NCI-H524 treated with DMSO at 0.1 percent for 48 hours (cell line): ENCODE data around the gene IRF4.

Source experiments
- DNase-seq: peaks from one replicate; lab custom pipeline; 2025; lab: John Stamatoyannopoulos, UW

Gene IRF4

DNA sequence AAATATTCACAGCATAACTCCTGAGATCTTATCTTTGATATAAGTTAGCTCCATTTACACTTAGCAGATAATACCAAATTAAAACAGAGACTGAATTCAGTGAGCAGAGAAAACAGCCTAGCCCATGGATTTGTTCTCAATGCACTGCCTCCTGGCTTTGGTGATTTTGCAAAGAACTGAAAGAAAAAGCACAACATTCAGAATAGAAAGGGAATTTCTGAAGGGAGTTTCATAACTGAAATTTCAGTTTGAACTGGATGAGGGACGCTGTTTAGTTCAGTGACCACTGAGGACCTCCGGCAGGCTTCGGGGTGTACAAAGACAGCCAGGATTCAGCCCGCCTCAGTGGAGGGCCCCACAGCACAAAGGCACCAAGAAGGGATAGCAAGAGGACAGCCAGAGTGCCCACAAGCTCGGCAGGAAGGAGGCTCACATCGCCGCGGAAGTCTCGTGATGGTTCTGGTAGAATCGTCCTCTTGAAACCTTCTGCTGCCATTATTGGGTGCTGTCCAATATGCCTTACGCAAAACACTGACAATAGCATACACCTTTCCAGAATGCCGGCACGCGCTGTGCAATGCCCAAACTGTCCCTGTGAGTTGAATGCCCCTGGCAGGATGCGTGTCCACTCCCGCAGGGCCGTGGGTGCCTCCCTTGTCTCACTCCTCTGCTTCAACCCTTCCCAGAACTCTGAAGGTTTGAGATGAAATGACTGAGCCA is 9.7 kb upstream of the IRF4 start:
- no peak for DNase-seq

DNA sequence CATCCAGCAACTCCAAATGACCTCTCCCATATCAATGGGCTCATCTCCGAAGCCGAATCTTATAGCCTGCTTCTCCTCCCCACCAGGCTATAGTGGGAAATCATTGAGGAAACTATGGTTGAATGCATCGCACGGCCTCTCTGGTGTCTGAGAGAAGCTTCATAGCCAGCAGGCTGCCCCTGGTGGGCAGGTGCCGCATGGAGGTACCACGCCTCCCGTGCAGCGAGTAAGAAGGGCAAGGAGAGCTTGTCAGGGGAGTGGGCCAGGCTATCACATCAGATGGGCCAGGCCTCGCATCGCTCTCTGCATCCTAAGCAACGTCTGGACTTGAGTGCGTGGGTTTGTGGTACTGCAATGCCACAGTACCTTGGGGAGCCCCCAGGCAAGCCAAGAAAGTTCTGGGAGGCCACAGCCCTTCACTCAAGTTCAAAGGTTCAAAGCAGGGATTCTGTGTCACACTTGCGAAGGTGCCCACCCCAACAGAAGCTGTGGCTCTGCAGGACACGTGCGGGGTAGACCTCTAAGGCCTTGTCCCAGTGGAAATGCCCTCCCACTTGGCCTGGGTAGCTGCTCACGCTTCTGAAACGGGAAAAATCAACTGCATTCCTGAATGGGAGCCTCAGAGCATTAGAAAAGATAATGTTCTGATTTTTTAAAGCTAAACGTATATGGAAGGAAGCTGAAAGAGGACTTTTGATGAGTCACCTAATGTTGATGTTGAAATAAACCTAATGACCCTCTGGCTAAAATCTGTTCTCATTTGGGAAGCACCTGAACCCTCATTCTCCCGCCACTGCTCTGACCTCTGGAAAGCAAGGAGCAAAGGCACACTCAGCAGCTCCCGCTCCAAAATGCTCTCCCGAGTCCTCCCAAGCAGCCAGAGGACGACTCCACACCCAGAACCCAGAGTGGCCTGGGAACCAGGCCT is 8.4 kb upstream of the IRF4 start:
- DNase-seq: no peak

DNA sequence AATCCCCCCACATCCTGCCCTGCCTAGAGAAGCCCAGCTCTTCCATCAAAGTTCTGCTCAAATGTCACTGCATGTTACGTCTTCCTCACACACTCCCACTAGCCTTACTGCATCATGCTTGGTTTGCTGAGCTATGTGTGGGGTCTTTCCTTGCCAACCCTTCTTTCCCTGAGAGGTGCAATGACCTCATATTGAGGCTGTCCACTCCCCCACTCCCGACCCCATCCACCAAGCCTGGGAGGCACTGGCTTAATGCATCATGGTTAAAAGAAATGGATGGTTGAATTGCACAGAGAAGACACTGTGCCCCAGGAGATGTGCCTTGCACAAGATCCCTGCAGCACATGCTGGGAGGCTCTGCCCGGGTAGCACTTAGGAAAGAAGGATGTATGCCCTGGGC is 7.7 kb upstream of the IRF4 start:
- DNase-seq: no peak

DNA sequence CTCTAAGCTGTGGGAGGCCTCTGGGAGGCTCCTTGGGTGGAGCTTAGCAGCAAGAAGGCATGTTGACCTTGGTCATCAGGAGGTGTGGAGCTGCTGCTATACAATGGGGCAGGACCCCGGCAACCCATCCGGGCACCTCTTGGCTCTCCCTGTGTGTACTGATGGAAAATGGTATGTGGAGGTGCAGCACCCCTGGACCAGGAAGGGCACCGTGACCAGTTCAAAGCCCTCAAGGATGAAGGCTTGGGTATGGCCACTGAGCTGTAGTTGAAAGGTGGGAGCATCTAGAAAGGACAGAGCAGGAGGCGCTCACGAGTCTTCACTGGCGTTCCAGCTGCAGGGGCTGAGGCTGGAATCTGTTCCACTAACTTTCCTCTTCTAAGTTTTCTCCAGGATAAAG is 6.7 kb upstream of the IRF4 start:
- no peak for DNase-seq

DNA sequence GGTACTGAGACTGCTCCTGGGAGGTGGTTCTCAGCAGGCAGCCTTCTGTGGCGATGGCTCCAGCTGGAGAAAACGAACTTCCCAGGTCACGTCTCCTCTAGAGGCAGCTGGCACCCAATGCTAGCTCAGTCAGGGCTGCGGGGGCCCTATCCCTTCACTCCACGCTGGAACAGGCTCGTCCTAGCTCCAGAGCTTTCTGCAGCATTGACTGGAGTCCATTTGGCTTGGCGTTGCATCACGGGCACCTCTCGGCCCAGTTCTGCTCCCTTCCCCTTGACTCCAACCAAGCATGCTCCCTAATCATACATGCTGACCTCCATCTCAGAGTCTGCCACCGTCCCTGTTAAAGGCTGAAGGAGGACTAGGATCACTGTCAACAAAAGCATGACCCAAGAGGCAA is 5.9 kb upstream of the IRF4 start:
- DNase-seq: no peak

DNA sequence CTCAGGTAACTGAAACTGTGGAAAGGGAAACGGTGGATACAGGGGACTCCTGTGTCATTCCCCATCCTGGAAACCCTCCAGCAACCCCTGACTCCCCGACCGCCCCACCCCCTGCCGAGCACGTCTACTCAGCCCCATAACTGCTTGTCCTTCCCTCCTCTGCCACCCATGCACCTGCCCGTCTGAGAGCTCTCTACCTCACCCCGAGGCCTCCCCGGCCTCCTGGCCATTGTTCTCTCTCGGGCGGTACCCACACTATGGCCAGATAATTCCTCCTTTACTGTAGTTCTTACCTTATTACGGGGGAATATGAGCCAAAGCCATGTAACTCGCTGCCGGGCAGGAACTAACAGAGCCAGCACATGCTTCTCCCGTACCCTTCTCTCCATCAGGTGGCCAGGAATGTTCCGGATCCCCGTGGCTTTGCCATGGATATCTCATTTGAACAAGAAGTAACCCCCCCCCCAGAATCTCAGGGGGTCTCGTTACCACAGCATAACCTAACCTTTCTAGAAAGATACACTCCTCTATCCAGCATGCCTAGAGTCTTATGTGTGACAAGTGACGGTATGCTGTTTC is 4.8 kb upstream of the IRF4 start:
- DNase-seq: no peak

DNA sequence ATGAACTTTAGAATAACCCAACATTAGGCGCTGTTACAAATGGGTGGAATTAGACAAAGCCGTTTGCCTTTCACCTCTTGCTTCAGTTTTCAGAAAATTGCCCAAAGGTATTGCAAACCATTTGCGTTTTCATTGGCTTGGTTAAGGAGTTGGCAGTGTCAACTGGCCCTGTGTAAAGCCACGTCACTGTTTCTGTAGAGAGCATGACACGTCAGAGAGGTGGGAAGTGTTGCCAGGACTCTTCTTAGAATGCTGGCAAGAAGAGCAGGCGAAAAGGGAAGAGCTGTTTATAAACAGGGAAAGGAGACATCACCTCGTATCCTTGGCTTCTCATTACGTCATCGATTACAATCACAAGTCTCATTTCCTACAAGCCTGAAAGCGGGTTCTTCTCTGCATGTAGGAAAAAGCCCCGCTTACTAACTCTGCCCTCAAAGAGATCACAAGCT is 4.2 kb upstream of the IRF4 start:
- DNase-seq: no peak

DNA sequence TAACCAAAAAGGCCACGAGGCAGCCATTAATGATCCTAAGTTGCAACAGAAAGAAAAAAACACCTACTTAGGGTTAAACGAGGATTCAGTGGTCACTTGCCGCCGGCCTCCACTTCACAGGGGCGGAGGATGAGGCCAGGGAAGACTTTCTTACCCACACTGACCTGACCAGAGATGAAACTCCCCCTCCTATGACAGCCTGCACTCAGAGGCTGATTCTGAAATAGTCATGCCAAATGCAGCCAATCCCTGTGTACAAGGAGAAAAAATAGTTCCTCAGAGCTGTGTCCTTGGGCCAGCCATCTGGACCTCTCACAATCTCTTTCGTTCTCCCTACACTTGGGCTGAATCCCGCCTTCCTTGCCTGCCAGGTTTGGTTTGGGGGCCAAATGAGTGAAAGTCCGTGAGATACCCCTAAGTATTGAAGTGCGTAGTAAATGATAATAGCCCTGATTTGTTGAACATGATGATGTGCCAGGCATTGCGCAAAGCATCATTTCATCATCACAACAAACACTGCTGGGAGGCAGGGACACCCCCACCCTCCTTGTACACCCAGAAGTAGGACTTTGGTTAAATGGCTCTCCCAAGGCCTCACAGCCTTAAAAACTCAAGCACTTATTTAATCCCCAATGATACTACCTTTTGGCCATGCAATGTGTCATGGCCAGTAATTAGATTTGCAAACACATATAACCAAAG is 3.2 kb upstream of the IRF4 start:
- DNase-seq: no peak

DNA sequence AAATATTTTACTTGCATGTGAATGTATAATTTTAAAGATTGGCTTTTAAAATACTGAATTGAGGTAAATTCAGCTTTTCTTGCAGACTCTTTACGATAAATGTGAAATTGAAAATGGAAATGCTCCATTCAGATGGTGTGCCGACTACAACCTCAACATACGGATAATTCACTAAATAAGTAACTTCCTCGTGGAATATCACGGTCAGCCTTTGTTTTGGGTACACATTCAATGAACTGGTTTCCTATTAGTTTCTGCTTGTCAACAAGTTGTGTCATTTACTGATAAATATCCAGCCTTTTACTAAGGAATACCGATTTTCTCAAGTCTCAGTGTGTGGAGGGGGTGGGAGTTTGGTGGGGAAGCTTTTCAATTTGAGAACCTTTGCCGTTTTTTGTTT is 2.4 kb upstream of the IRF4 start:
- DNase-seq: no peak

DNA sequence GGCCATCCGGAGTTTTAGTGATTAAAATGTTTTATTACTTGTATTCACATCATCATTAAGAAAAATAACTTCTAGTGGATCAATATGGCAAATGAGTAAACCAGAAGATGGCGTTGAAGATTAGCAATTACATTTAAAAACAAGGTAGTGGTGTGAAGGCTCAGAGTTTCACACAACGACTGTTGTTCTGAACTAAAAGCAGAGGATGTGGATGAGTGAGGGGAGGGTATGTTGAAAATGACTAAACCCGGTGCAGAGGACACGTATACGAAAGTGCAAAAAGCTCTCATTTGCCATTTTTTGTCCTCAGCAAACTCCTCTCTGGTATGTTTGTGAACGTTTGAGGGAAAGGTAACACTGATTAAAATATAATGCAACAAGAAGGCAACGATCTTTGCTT is 1.9 kb upstream of the IRF4 start:
- DNase-seq: no peak

DNA sequence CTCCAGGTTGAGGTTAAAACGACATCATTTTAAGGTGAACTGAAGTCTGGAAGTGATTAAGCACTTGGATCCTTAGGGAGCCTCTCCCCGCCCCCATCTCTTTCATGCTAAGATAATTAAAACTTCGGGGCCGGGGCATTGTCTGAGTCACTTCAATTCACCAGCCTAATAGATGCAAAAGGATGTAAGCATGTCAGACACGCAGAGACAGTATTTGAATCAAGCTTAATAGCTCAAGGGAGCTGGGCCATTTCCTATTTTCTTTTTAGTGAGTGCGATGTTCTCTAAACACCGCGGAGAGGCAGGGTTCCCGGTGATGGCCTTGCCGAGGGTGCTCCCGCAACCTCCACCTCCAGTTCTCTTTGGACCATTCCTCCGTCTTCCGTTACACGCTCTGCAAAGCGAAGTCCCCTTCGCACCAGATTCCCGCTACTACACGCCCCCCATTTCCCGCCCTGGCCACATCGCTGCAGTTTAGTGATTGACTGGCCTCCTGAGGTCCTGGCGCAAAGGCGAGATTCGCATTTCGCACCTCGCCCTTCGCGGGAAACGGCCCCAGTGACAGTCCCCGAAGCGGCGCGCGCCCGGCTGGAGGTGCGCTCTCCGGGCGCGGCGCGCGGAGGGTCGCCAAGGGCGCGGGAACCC is 516 bp upstream of the IRF4 start:
- no peak for DNase-seq

DNA sequence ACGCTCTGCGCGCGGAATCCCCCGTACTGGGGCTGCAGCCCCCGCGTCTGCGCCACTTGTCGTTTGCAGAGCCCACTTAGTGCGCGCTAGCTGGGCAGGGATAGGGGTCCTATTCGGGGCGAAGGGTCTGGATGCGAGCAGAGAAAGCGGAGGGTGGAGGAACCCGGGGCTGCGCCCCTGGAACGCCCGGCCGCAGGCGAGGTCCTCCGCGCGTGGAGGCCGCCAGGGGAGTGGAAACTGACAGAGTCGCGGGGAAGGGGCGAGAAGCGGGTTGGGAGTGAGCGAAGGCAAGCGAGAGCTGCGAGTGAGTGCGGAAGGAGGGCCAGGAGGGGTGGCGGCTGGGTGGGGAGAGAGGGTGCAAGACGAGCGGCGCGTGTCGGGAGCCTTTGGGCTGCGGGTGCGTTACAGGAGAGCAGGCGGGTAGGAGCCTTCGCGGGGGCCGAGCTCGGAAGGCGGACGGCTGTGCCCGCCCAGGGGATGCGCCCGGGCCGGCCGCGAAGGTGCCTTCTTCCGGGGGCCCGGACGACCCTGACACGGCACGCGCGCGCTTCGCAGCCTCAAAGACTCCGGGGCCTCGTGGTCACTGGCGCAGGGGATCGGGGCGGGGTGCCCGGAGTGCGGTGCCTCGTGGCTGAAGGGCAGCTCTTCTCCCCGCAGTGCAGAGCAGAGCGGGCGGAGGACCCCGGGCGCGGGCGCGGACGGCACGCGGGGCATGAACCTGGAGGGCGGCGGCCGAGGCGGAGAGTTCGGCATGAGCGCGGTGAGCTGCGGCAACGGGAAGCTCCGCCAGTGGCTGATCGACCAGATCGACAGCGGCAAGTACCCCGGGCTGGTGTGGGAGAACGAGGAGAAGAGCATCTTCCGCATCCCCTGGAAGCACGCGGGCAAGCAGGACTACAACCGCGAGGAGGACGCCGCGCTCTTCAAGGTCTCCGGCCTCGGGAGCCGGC is 1.2 kb downstream of the IRF4 start:
- no peak for DNase-seq

DNA sequence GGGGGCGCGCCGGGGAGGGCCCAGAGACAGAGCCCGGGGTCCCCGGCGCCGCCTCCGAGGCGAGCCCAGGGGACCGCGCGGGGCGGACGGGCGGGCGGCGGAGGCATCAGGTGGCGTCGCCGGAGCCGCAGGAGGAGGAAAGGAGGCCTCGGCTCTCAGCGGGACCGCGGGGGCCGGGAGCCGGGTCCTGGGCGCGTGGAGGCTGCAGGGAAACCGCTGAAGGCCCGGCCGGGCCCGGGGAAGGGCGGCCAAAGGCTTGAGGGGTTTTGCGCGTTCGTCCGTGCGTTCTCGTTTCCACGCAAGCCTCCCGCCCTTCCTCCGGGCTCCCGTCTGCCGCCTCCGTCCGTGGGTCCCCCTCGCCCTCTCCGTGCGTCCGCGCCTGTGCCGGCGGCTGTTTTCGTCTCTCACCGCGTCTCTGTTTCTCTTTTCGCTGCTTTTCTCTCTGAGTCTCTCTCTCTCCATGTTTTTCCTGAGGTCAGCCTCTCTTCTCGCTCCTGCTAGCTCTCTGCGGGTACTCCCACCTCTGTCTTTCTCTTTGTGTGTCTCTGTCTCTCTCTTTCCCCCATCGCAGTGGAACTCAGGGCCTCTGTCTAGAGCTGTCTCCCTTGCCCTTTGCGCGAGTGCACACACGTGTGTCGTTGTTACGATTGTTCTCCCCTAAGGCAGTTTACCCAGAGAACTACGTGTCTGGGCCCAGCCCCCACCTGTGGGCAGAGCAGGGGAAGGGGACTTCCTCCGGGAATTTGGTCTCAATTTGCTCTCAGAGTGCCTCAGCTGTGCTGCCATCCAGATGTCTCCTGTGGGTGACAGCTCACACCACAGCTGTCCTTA is 2.1 kb downstream of the IRF4 start:
- no peak for DNase-seq

DNA sequence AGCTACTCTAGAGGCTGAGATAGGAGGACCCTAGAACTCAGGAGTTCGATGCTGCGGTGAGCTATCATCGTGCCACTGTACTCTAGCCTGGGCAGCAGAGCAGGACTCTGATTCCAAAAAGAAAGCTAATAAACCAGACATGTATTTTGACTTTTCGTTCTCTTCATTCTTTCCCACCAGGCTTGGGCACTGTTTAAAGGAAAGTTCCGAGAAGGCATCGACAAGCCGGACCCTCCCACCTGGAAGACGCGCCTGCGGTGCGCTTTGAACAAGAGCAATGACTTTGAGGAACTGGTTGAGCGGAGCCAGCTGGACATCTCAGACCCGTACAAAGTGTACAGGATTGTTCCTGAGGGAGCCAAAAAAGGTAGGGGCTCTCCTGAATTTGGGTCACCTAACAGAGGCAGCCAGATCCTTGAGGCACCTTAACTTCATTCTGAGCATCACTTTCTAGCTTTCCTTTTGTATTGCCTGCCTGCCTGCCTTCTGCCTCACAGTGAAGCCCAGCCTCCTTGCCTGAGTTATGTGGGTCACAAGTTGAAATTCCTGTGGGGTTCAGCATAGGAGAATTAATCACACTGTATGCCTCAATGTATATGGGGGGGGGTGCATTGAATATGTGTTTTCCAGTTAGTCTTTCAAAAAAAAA is 3.2 kb downstream of the IRF4 start:
- DNase-seq: no peak

DNA sequence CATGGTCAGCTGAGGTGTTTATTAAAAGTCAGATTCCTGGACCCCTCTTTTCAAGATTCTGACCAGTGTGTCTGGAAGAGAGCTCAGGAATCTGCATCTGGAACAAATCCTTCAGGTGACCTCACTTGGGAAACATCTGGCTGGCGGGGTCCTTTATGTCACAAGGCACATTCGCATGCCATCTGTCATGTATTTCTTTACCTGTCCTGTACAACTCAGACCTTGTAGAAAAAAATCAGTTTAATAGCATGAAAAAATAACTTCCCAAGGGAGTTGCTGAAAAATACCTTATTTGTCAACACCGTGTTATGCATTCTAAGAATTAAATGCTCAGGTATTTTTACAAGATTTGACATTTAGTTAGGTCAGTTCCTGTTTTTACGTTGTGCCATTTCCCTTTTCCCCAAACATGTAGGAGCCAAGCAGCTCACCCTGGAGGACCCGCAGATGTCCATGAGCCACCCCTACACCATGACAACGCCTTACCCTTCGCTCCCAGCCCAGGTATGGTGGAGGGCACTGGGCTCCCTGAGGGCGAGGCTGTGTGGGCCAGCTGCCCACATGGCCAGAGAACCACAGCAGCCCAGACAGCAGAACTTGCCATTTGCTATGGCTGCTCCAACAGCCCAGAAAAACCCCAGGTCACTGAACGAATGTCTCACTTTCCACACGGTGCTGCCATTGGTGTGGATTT is 4.0 kb downstream of the IRF4 start:
- no peak for DNase-seq

DNA sequence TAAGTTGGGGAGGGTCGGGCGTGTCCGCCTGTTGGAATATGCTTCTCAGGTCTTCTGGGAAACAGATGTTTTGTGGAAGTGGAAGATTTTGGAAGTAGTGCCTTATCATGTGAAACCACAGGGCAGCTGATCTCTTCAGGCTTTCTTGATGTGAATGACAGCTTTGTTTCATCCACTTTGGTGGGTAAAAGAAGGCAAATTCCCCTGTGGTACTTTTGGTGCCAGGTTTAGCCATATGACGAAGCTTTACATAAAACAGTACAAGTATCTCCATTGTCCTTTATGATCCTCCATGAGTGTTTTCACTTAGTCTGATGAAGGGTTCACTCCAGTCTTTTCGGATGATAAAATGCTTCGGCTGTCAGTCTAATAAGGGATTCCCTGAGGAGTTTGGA is 4.6 kb downstream of the IRF4 start:
- DNase-seq: no peak

DNA sequence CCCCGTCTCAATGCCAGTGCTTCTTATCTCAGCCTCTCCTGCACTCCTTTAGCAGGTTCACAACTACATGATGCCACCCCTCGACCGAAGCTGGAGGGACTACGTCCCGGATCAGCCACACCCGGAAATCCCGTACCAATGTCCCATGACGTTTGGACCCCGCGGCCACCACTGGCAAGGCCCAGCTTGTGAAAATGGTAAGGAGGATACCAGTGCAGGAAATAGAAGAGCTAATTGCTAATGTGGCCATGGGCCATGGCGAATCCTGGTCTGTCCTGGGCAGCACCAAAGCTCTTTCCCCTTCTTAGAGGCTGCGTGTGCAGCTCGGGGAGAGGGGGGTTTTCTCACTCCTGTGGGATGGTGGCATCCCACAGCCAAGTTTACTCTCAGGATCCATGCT is 5.5 kb downstream of the IRF4 start:
- no peak for DNase-seq

DNA sequence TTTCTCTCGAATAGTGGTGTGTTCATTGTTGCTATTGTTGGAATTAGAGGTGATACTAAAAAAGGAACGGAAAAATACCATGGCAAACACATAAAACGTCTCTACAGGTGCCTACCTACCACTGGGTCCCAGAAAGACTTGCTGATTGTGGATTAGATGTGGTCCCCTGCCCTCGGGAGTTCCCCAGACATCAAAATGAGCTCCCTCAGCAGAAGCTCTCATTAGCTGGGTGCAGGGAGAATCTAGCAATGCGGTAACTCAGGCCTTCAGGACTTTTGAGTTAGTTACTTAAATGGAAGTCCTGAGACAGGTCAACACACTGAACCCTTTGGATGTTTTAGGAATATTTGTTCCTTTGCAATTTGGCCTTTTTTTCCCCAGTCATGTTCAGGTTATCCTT is 6.1 kb downstream of the IRF4 start:
- DNase-seq: no peak

DNA sequence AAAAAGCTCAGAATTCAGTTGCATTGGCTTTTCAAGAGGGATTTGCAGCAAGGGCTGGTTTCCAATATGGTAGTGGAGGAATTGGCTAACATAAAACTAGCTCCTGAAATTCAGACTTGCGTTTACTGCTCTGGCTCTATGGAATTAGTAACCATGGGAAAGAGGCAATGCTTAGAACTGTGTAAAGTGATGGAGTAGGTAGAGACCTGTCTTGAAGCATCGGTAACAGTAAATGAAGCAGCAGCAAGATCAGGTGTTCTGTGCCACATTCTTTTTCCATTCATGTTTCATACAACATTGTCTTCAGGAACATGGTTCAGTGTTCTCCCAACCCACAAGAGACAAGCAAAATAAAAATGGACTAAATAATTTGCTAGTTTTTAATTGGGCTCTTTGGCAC is 6.5 kb downstream of the IRF4 start:
- DNase-seq: no peak
